Measurements from ENCODE around the gene SEC31A.

GRCh38 chr4:82809619-82810018, 81.3 kb downstream of the SEC31A start:
- no peak for TF ChIP-seq CTCF (IDR thresholded peaks at IDR 0.05; ENCODE audit: poor library complexity)
- TF ChIP-seq EZH2 (IDR thresholded peaks at IDR 0.05; ENCODE audit: borderline replicate concordance): no peak
- no peak for TF ChIP-seq EZH2phosphoT487 (IDR thresholded peaks at IDR 0.05; ENCODE audit: low read depth, severe bottlenecking, unreplicated experiment)
